H9 (cell line): ENCODE measurements around the gene B3GALT5. TPM values are rescaled to one million over a fixed set of nuclear protein-coding genes. Genes with fewer than 3 reads are reported as not detected.

ENCODE experiments used
- DNase-seq: peaks from one replicate; pipeline ENCODE4 v3.0.0-alpha.2; 2017
- H2AFZ ChIP-seq: one replicate; pipeline ENCODE4 v1.6.1; 2013; ENCODE audit warnings: mild to moderate bottlenecking, low read length, control low read depth, moderate library complexity
- H2AK5ac ChIP-seq: 2 replicates; pipeline ENCODE4 v1.6.1; 2013; ENCODE audit warnings: low read length, control low read depth, mixed read lengths; ENCODE audit not compliant: insufficient read length
- H2BK120ac ChIP-seq: one replicate; pipeline ENCODE4 v1.6.1; 2013; ENCODE audit warnings: low read depth, mild to moderate bottlenecking, low read length, control low read depth, inconsistent platforms; ENCODE audit not compliant: poor library complexity, severe bottlenecking
- H2BK12ac ChIP-seq: 2 replicates; pipeline ENCODE4 v1.6.1; 2013; ENCODE audit warnings: low read length, control low read depth, mixed read lengths, low read depth; ENCODE audit not compliant: insufficient read length
- H2BK15ac ChIP-seq: 2 replicates; pipeline ENCODE4 v1.6.1; 2013; ENCODE audit warnings: low read depth, low read length, control low read depth
- H2BK20ac ChIP-seq: one replicate; pipeline ENCODE4 v1.6.1; 2013; ENCODE audit warnings: low read depth, mild to moderate bottlenecking, low read length, control low read depth, inconsistent platforms; ENCODE audit not compliant: poor library complexity, severe bottlenecking
- H2BK5ac ChIP-seq: 2 replicates; pipeline ENCODE4 v1.6.1; 2013; ENCODE audit warnings: low read length, control low read depth, mixed read lengths; ENCODE audit not compliant: insufficient read length
- H3K14ac ChIP-seq: 2 replicates; pipeline ENCODE4 v1.6.1; 2013; ENCODE audit warnings: low read length, control low read depth; ENCODE audit not compliant: insufficient read depth
- H3K18ac ChIP-seq: 2 replicates; pipeline ENCODE4 v1.6.1; 2013; ENCODE audit warnings: low read depth, mild to moderate bottlenecking, mixed read lengths, low read length, control low read depth; ENCODE audit not compliant: insufficient read length
- H3K23ac ChIP-seq: 2 replicates; pipeline ENCODE4 v1.6.1; 2013; ENCODE audit warnings: low read length, control low read depth, mixed read lengths, low read depth; ENCODE audit not compliant: insufficient read length
- H3K23me2 ChIP-seq: 2 replicates; pipeline ENCODE4 v1.6.1; 2013; ENCODE audit warnings: low read depth, mild to moderate bottlenecking, mixed read lengths, low read length, control low read depth; ENCODE audit not compliant: insufficient read length, poor library complexity, severe bottlenecking
- H3K27ac ChIP-seq: 2 replicates; pipeline ENCODE4 v1.5.1; 2013; ENCODE audit warnings: low read length, control low read depth, mixed read lengths, low read depth; ENCODE audit not compliant: insufficient read length
- H3K27me3 ChIP-seq: 2 replicates; pipeline ENCODE4 v1.6.1; 2013; ENCODE audit warnings: low read length, control low read depth, inconsistent platforms; ENCODE audit not compliant: insufficient read depth
- H3K4ac ChIP-seq: 2 replicates; pipeline ENCODE4 v1.6.1; 2013; ENCODE audit warnings: low read depth, mild to moderate bottlenecking, control low read depth, inconsistent platforms, low read length, moderate library complexity
- H3K4me1 ChIP-seq: 2 replicates; pipeline ENCODE4 v1.6.1; 2013; ENCODE audit warnings: low read length, control low read depth, inconsistent platforms; ENCODE audit not compliant: insufficient read depth
- H3K4me2 ChIP-seq: 2 replicates; pipeline ENCODE4 v1.6.1; 2013; ENCODE audit warnings: low read length, control low read depth, mixed read lengths; ENCODE audit not compliant: insufficient read length, insufficient read depth
- H3K56ac ChIP-seq: 2 replicates; pipeline ENCODE4 v1.6.1; 2013; ENCODE audit warnings: low read depth, mild to moderate bottlenecking, mixed read lengths, low read length, control low read depth; ENCODE audit not compliant: insufficient read length
- H3K79me1 ChIP-seq: 2 replicates; pipeline ENCODE4 v1.6.1; 2013; ENCODE audit warnings: low read depth, mild to moderate bottlenecking, moderate library complexity, low read length, control low read depth, inconsistent platforms; ENCODE audit not compliant: insufficient read depth, poor library complexity, severe bottlenecking
- H3K79me2 ChIP-seq: 2 replicates; pipeline ENCODE4 v1.6.1; 2013; ENCODE audit warnings: low read length, control low read depth, inconsistent platforms; ENCODE audit not compliant: insufficient read depth
- H3K9ac ChIP-seq: 2 replicates; pipeline ENCODE4 v1.6.1; 2013; ENCODE audit warnings: low read length, control low read depth, mixed read lengths; ENCODE audit not compliant: insufficient read length; ENCODE audit errors: extremely low read depth
- H3K9me3 ChIP-seq: one replicate; pipeline ENCODE4 v1.6.1; 2013; ENCODE audit warnings: low read depth, low read length, inconsistent platforms; ENCODE audit not compliant: control insufficient read depth
- H3T11ph ChIP-seq: one replicate; pipeline ENCODE4 v1.6.1; 2013; ENCODE audit warnings: mild to moderate bottlenecking, low read length, control low read depth, inconsistent platforms
- H4K20me1 ChIP-seq: one replicate; pipeline ENCODE4 v1.6.1; 2013; ENCODE audit not compliant: control insufficient read depth, insufficient read length, insufficient read depth
- H4K5ac ChIP-seq: 2 replicates; pipeline ENCODE4 v1.6.1; 2013; ENCODE audit warnings: low read depth, mild to moderate bottlenecking, mixed read lengths, low read length, control low read depth; ENCODE audit not compliant: insufficient read length
- H4K8ac ChIP-seq: replicated peaks from 2 replicates; pipeline ENCODE4 v1.6.1; 2013; ENCODE audit warnings: low read length, control low read depth, mixed read lengths, low read depth; ENCODE audit not compliant: insufficient read length
- H4K91ac ChIP-seq: 2 replicates; pipeline ENCODE4 v1.6.1; 2013; ENCODE audit warnings: low read depth, mild to moderate bottlenecking, moderate library complexity, mixed read lengths, low read length, control low read depth; ENCODE audit not compliant: insufficient read length
- H3K27ac Mint-ChIP-seq, 3 experiments: 2 replicates in 2 of 3; 3 replicates in 1 of 3; pipeline ENCODE4 v1.8.0; 2020 to 2021; ENCODE audit warnings: mixed read lengths in 3 of 3, mild to moderate bottlenecking in 1 of 3, moderate library complexity in 1 of 3
- H3K27me3 Mint-ChIP-seq: 2 replicates; pipeline ENCODE4 v1.8.0; 2021; ENCODE audit warnings: low read depth, mild to moderate bottlenecking, moderate library complexity, mixed read lengths
- H3K36me3 Mint-ChIP-seq, 3 experiments: 2 replicates in 2 of 3; 3 replicates in 1 of 3; pipeline ENCODE4 v1.8.0; 2020 to 2021; ENCODE audit warnings: low read depth in 3 of 3, mixed read lengths in 3 of 3; ENCODE audit not compliant: insufficient read depth in 1 of 3
- H3K4me1 Mint-ChIP-seq, 2 experiments: 2 replicates each; pipeline ENCODE4 v1.8.0; 2020; ENCODE audit warnings: mixed read lengths in 2 of 2
- H3K4me3 Mint-ChIP-seq, 2 experiments: 2 replicates in 1 of 2; 3 replicates in 1 of 2; pipeline ENCODE4 v1.8.0; 2020 to 2021; ENCODE audit warnings: mild to moderate bottlenecking in 2 of 2, mixed read lengths in 2 of 2, moderate library complexity in 1 of 2
- H3K9me3 Mint-ChIP-seq, 2 experiments: 2 replicates in 1 of 2; 3 replicates in 1 of 2; pipeline ENCODE4 v1.8.0; 2020; ENCODE audit warnings: mild to moderate bottlenecking in 2 of 2, mixed read lengths in 2 of 2, moderate library complexity in 1 of 2
- WGBS: extraction: QIAGEN DNeasy Blood & Tissue Kit; methylation state at CpG from one replicate; pipeline ENCODE4 v1.1.7; 2013; ENCODE audit warnings: missing lambda C conversion rate, low lambda C conversion rate, mixed read lengths; ENCODE audit not compliant: insufficient read length; ENCODE audit errors: extremely low coverage; 5-methylcytosine and 5-hydroxymethylcytosine counted together
- total RNA-seq: library from RNA; stranded (reverse); gene quantifications from 2 replicates; pipeline ENCODE4 v1.2.1, GENCODE V29; 2021
- TF ChIP-seq, protein P1 (sequence below): fragments of 200-600 bp; sonication (generic); conservative IDR thresholded peaks from 3 replicates; pipeline ENCODE4 v1.8.0; 2021; ENCODE audit warnings: antibody characterized with exemption, mild to moderate bottlenecking

Gene B3GALT5
- total RNA-seq, 1 experiment from 2014 or later, result 24.7 TPM

DNA sequence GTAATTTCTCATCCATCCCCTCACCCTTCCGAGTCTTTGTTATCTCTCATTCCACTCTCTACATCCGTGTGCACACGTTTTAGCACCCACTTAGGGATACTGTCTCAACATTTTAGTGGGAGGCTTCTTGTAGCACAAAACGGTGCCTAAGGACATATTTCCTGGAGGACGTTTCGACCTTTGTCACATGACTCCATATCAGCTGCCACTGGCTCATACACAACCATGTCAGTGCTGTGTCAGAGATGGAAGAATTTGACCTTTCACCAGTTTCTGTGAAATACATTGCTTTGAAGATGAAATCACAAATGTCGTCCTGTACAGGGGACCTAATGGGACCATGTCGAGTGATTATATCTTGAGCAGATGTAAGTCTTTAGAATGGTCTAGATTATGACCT, 15.6 kb downstream of the B3GALT5 start:
- H3K18ac ChIP-seq, result no peak overlapping the region
- no peak overlapping the region for H3K4ac ChIP-seq
- H3K9me3 ChIP-seq, result no peaks in the 10 kb centered on the region
- TF ChIP-seq, protein P1, sequence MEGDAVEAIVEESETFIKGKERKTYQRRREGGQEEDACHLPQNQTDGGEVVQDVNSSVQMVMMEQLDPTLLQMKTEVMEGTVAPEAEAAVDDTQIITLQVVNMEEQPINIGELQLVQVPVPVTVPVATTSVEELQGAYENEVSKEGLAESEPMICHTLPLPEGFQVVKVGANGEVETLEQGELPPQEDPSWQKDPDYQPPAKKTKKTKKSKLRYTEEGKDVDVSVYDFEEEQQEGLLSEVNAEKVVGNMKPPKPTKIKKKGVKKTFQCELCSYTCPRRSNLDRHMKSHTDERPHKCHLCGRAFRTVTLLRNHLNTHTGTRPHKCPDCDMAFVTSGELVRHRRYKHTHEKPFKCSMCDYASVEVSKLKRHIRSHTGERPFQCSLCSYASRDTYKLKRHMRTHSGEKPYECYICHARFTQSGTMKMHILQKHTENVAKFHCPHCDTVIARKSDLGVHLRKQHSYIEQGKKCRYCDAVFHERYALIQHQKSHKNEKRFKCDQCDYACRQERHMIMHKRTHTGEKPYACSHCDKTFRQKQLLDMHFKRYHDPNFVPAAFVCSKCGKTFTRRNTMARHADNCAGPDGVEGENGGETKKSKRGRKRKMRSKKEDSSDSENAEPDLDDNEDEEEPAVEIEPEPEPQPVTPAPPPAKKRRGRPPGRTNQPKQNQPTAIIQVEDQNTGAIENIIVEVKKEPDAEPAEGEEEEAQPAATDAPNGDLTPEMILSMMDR, result no peak
- no peak overlapping the region for H3K14ac ChIP-seq
- no peak overlapping the region for H2AK5ac ChIP-seq
- no peak overlapping the region for H4K91ac ChIP-seq
- no peak overlapping the region for H3K9ac ChIP-seq
- no peak overlapping the region for H2BK5ac ChIP-seq
- no peak overlapping the region for H2BK120ac ChIP-seq
- no peak overlapping the region for H2BK20ac ChIP-seq
- H3T11ph ChIP-seq, result no peak overlapping the region
- Mint-ChIP-seq H3K27me3 (no peaks in the 10 kb centered on the region), H3K4me3 (no peak overlapping the region), H3K36me3 (peaks cover 33 to 41% (median 34%) of the 10 kb centered on the region in 3 experiments), H3K4me1 (peaks cover 36 to 60% of the 10 kb centered on the region in 2 experiments), H3K27ac (no peak overlapping the region), H3K9me3 (peaks cover 0 to 3% of the 10 kb centered on the region in 2 experiments; a peak in 3 of 5 replicates)
- no peak overlapping the region for H2BK12ac ChIP-seq
- no peaks in the 10 kb centered on the region for H3K27me3 ChIP-seq
- H2BK15ac ChIP-seq, result no peak overlapping the region
- no peak overlapping the region for H3K23ac ChIP-seq
- H2AFZ ChIP-seq, result no peak overlapping the region
- H3K23me2 ChIP-seq, result no peaks in the 10 kb centered on the region
- no peak overlapping the region for H3K27ac ChIP-seq
- peaks cover 22% of the 10 kb centered on the region; the same call in 1 of the 2 replicates for H3K79me2 ChIP-seq
- no CpG with 5 or more reads among the region's 8 CpGs for WGBS
- H4K8ac ChIP-seq, result no peak overlapping the region
- no peak for DNase-seq
- peaks cover 12% of the 10 kb centered on the region for H3K4me1 ChIP-seq
- H4K5ac ChIP-seq, result no peak overlapping the region
- no peak overlapping the region for H3K4me2 ChIP-seq
- H3K56ac ChIP-seq, result no peak overlapping the region
- H3K79me1 ChIP-seq, result peaks cover 3% of the 10 kb centered on the region
- H4K20me1 ChIP-seq, result no peaks in the 10 kb centered on the region
